H9 (cell line): ENCODE measurements around the gene HCFC1. TPM values are rescaled to one million over a fixed set of nuclear protein-coding genes. Genes with fewer than 3 reads are reported as not detected.

Experiments used
- DNase-seq: peaks from one replicate; pipeline ENCODE4 v3.0.0-alpha.2; 2017
- H2AFZ ChIP-seq: one replicate; pipeline ENCODE4 v1.6.1; 2013; ENCODE audit warnings: mild to moderate bottlenecking, low read length, control low read depth, moderate library complexity
- H2AK5ac ChIP-seq: 2 replicates; pipeline ENCODE4 v1.6.1; 2013; ENCODE audit warnings: low read length, control low read depth, mixed read lengths; ENCODE audit not compliant: insufficient read length
- H2BK120ac ChIP-seq: one replicate; pipeline ENCODE4 v1.6.1; 2013; ENCODE audit warnings: low read depth, mild to moderate bottlenecking, low read length, control low read depth, inconsistent platforms; ENCODE audit not compliant: poor library complexity, severe bottlenecking
- H2BK12ac ChIP-seq: 2 replicates; pipeline ENCODE4 v1.6.1; 2013; ENCODE audit warnings: low read length, control low read depth, mixed read lengths, low read depth; ENCODE audit not compliant: insufficient read length
- H2BK15ac ChIP-seq: 2 replicates; pipeline ENCODE4 v1.6.1; 2013; ENCODE audit warnings: low read depth, low read length, control low read depth
- H2BK20ac ChIP-seq: one replicate; pipeline ENCODE4 v1.6.1; 2013; ENCODE audit warnings: low read depth, mild to moderate bottlenecking, low read length, control low read depth, inconsistent platforms; ENCODE audit not compliant: poor library complexity, severe bottlenecking
- H2BK5ac ChIP-seq: 2 replicates; pipeline ENCODE4 v1.6.1; 2013; ENCODE audit warnings: low read length, control low read depth, mixed read lengths; ENCODE audit not compliant: insufficient read length
- H3K14ac ChIP-seq: 2 replicates; pipeline ENCODE4 v1.6.1; 2013; ENCODE audit warnings: low read length, control low read depth; ENCODE audit not compliant: insufficient read depth
- H3K18ac ChIP-seq: 2 replicates; pipeline ENCODE4 v1.6.1; 2013; ENCODE audit warnings: low read depth, mild to moderate bottlenecking, mixed read lengths, low read length, control low read depth; ENCODE audit not compliant: insufficient read length
- H3K23ac ChIP-seq: 2 replicates; pipeline ENCODE4 v1.6.1; 2013; ENCODE audit warnings: low read length, control low read depth, mixed read lengths, low read depth; ENCODE audit not compliant: insufficient read length
- H3K23me2 ChIP-seq: 2 replicates; pipeline ENCODE4 v1.6.1; 2013; ENCODE audit warnings: low read depth, mild to moderate bottlenecking, mixed read lengths, low read length, control low read depth; ENCODE audit not compliant: insufficient read length, poor library complexity, severe bottlenecking
- H3K27ac ChIP-seq: 2 replicates; pipeline ENCODE4 v1.5.1; 2013; ENCODE audit warnings: low read length, control low read depth, mixed read lengths, low read depth; ENCODE audit not compliant: insufficient read length
- H3K27me3 ChIP-seq: 2 replicates; pipeline ENCODE4 v1.6.1; 2013; ENCODE audit warnings: low read length, control low read depth, inconsistent platforms; ENCODE audit not compliant: insufficient read depth
- H3K4ac ChIP-seq: 2 replicates; pipeline ENCODE4 v1.6.1; 2013; ENCODE audit warnings: low read depth, mild to moderate bottlenecking, control low read depth, inconsistent platforms, low read length, moderate library complexity
- H3K4me1 ChIP-seq: 2 replicates; pipeline ENCODE4 v1.6.1; 2013; ENCODE audit warnings: low read length, control low read depth, inconsistent platforms; ENCODE audit not compliant: insufficient read depth
- H3K4me2 ChIP-seq: 2 replicates; pipeline ENCODE4 v1.6.1; 2013; ENCODE audit warnings: low read length, control low read depth, mixed read lengths; ENCODE audit not compliant: insufficient read length, insufficient read depth
- H3K56ac ChIP-seq: 2 replicates; pipeline ENCODE4 v1.6.1; 2013; ENCODE audit warnings: low read depth, mild to moderate bottlenecking, mixed read lengths, low read length, control low read depth; ENCODE audit not compliant: insufficient read length
- H3K79me1 ChIP-seq: 2 replicates; pipeline ENCODE4 v1.6.1; 2013; ENCODE audit warnings: low read depth, mild to moderate bottlenecking, moderate library complexity, low read length, control low read depth, inconsistent platforms; ENCODE audit not compliant: insufficient read depth, poor library complexity, severe bottlenecking
- H3K79me2 ChIP-seq: 2 replicates; pipeline ENCODE4 v1.6.1; 2013; ENCODE audit warnings: low read length, control low read depth, inconsistent platforms; ENCODE audit not compliant: insufficient read depth
- H3K9ac ChIP-seq: 2 replicates; pipeline ENCODE4 v1.6.1; 2013; ENCODE audit warnings: low read length, control low read depth, mixed read lengths; ENCODE audit not compliant: insufficient read length; ENCODE audit errors: extremely low read depth
- H3K9me3 ChIP-seq: one replicate; pipeline ENCODE4 v1.6.1; 2013; ENCODE audit warnings: low read depth, low read length, inconsistent platforms; ENCODE audit not compliant: control insufficient read depth
- H3T11ph ChIP-seq: one replicate; pipeline ENCODE4 v1.6.1; 2013; ENCODE audit warnings: mild to moderate bottlenecking, low read length, control low read depth, inconsistent platforms
- H4K20me1 ChIP-seq: one replicate; pipeline ENCODE4 v1.6.1; 2013; ENCODE audit not compliant: control insufficient read depth, insufficient read length, insufficient read depth
- H4K5ac ChIP-seq: 2 replicates; pipeline ENCODE4 v1.6.1; 2013; ENCODE audit warnings: low read depth, mild to moderate bottlenecking, mixed read lengths, low read length, control low read depth; ENCODE audit not compliant: insufficient read length
- H4K8ac ChIP-seq: replicated peaks from 2 replicates; pipeline ENCODE4 v1.6.1; 2013; ENCODE audit warnings: low read length, control low read depth, mixed read lengths, low read depth; ENCODE audit not compliant: insufficient read length
- H4K91ac ChIP-seq: 2 replicates; pipeline ENCODE4 v1.6.1; 2013; ENCODE audit warnings: low read depth, mild to moderate bottlenecking, moderate library complexity, mixed read lengths, low read length, control low read depth; ENCODE audit not compliant: insufficient read length
- H3K27ac Mint-ChIP-seq, 3 experiments: 2 replicates in 2 of 3; 3 replicates in 1 of 3; pipeline ENCODE4 v1.8.0; 2020 to 2021; ENCODE audit warnings: mixed read lengths in 3 of 3, mild to moderate bottlenecking in 1 of 3, moderate library complexity in 1 of 3
- H3K27me3 Mint-ChIP-seq: 2 replicates; pipeline ENCODE4 v1.8.0; 2021; ENCODE audit warnings: low read depth, mild to moderate bottlenecking, moderate library complexity, mixed read lengths
- H3K36me3 Mint-ChIP-seq, 3 experiments: 2 replicates in 2 of 3; 3 replicates in 1 of 3; pipeline ENCODE4 v1.8.0; 2020 to 2021; ENCODE audit warnings: low read depth in 3 of 3, mixed read lengths in 3 of 3; ENCODE audit not compliant: insufficient read depth in 1 of 3
- H3K4me1 Mint-ChIP-seq, 2 experiments: 2 replicates each; pipeline ENCODE4 v1.8.0; 2020; ENCODE audit warnings: mixed read lengths in 2 of 2
- H3K4me3 Mint-ChIP-seq, 2 experiments: 2 replicates in 1 of 2; 3 replicates in 1 of 2; pipeline ENCODE4 v1.8.0; 2020 to 2021; ENCODE audit warnings: mild to moderate bottlenecking in 2 of 2, mixed read lengths in 2 of 2, moderate library complexity in 1 of 2
- H3K9me3 Mint-ChIP-seq, 2 experiments: 2 replicates in 1 of 2; 3 replicates in 1 of 2; pipeline ENCODE4 v1.8.0; 2020; ENCODE audit warnings: mild to moderate bottlenecking in 2 of 2, mixed read lengths in 2 of 2, moderate library complexity in 1 of 2
- WGBS: extraction: QIAGEN DNeasy Blood & Tissue Kit; methylation state at CpG from one replicate; pipeline ENCODE4 v1.1.7; 2013; ENCODE audit warnings: missing lambda C conversion rate, low lambda C conversion rate, mixed read lengths; ENCODE audit not compliant: insufficient read length; ENCODE audit errors: extremely low coverage; 5-methylcytosine and 5-hydroxymethylcytosine counted together
- total RNA-seq: library from RNA; stranded (reverse); gene quantifications from 2 replicates; pipeline ENCODE4 v1.2.1, GENCODE V29; 2021
- TF ChIP-seq, protein P1 (sequence below): fragments of 200-600 bp; sonication (generic); conservative IDR thresholded peaks from 3 replicates; pipeline ENCODE4 v1.8.0; 2021; ENCODE audit warnings: antibody characterized with exemption, mild to moderate bottlenecking

Gene HCFC1
- total RNA-seq, 1 experiment from 2014 or later, result 144 TPM

DNA sequence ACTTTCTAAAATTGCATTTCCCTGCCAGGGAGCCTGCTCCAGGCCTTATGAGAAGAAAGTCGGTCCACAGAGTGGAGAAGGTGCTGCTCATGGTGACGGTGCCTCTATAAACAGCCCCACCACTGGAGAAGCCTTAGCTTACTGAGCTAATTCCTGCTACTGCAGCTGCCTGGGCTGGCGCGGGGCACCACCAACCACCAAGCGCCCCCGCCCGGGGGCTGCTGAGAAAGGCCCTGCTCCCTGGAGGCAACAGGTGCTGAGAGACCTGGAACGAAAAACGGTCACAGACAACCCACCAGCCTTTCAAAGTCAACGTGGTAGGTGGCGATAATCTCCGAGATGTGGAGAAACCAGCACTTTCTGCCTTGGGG is 2.9 kb downstream of the HCFC1 start:
- H3K27ac Mint-ChIP-seq, result no peak overlapping the region; a peak in 2 of 7 replicates
- H3K9me3 ChIP-seq, result no peaks in the 10 kb centered on the region
- no peak overlapping the region for H4K5ac ChIP-seq
- no peak overlapping the region for H4K8ac ChIP-seq
- no peak overlapping the region for H3K18ac ChIP-seq
- H2BK20ac ChIP-seq, result no peak overlapping the region
- H3K79me1 ChIP-seq, result peaks cover 5% of the 10 kb centered on the region
- H2BK12ac ChIP-seq, result no peak overlapping the region
- H3K14ac ChIP-seq, result no peak overlapping the region; the same call in 1 of the 2 replicates
- no peak overlapping the region for H3K27ac ChIP-seq
- H3K23me2 ChIP-seq, result peaks cover 18% of the 10 kb centered on the region
- H3K4me1 ChIP-seq, result peaks cover 4% of the 10 kb centered on the region; the same call in 1 of the 2 replicates
- peaks cover 18 to 38% (median 20%) of the 10 kb centered on the region in 3 experiments for H3K36me3 Mint-ChIP-seq
- H3K9ac ChIP-seq, result peak overlapping the region; percentile 34
- peaks cover 4 to 5% of the 10 kb centered on the region in 2 experiments; a peak in 3 of 5 replicates for H3K9me3 Mint-ChIP-seq
- peak overlapping the region; percentile 100 for H3K4me3 Mint-ChIP-seq
- H4K91ac ChIP-seq, result no peak overlapping the region
- H3K4me2 ChIP-seq, result peak overlapping the region; percentile 80
- H2BK5ac ChIP-seq, result no peak overlapping the region
- H3T11ph ChIP-seq, result no peak overlapping the region
- H2AK5ac ChIP-seq, result no peak overlapping the region
- TF ChIP-seq, protein P1, sequence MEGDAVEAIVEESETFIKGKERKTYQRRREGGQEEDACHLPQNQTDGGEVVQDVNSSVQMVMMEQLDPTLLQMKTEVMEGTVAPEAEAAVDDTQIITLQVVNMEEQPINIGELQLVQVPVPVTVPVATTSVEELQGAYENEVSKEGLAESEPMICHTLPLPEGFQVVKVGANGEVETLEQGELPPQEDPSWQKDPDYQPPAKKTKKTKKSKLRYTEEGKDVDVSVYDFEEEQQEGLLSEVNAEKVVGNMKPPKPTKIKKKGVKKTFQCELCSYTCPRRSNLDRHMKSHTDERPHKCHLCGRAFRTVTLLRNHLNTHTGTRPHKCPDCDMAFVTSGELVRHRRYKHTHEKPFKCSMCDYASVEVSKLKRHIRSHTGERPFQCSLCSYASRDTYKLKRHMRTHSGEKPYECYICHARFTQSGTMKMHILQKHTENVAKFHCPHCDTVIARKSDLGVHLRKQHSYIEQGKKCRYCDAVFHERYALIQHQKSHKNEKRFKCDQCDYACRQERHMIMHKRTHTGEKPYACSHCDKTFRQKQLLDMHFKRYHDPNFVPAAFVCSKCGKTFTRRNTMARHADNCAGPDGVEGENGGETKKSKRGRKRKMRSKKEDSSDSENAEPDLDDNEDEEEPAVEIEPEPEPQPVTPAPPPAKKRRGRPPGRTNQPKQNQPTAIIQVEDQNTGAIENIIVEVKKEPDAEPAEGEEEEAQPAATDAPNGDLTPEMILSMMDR, result peak; percentile 18; the same call in 1 of the 3 replicates
- no peak overlapping the region for H3K4ac ChIP-seq
- no peak overlapping the region for H3K23ac ChIP-seq
- no peak overlapping the region for H3K56ac ChIP-seq
- H2BK15ac ChIP-seq, result no peak overlapping the region
- peaks cover 50% of the 10 kb centered on the region; the same call in 1 of the 2 replicates for H3K79me2 ChIP-seq
- no peak overlapping the region for H2AFZ ChIP-seq
- H4K20me1 ChIP-seq, result no peaks in the 10 kb centered on the region
- H2BK120ac ChIP-seq, result no peak overlapping the region
- peaks cover 35 to 46% of the 10 kb centered on the region in 2 experiments for H3K4me1 Mint-ChIP-seq
- no peaks in the 10 kb centered on the region for H3K27me3 Mint-ChIP-seq
- no peaks in the 10 kb centered on the region for H3K27me3 ChIP-seq
- DNase-seq, result no peak
- no CpG with 5 or more reads among the region's 12 CpGs for WGBS
